IgD-negative memory B cell (primary cell): ENCODE results near the gene SH2D7. TPM values are rescaled to one million over a fixed set of nuclear protein-coding genes. Genes with fewer than 3 reads are reported as not detected.

Experiments used
- H3K27ac Mint-ChIP-seq, 3 donors: one replicate each; pipeline ENCODE4 v1.8.0; 2020 to 2022; ENCODE audit warnings: mild to moderate bottlenecking in 3 of 3, mixed read lengths in 3 of 3, moderate library complexity in 1 of 3
- H3K27me3 Mint-ChIP-seq: one replicate; pipeline ENCODE4 v1.8.0; 2021; ENCODE audit warnings: mixed read lengths
- H3K36me3 Mint-ChIP-seq: one replicate; pipeline ENCODE4 v1.8.0; 2020; ENCODE audit warnings: mild to moderate bottlenecking, mixed read lengths
- H3K4me1 Mint-ChIP-seq, 3 donors: one replicate each; pipeline ENCODE4 v1.8.0; 2020 to 2022; ENCODE audit warnings: mixed read lengths in 3 of 3, mild to moderate bottlenecking in 1 of 3
- H3K4me3 Mint-ChIP-seq, 4 donors: one replicate each; pipeline ENCODE4 v1.8.0; 2020 to 2022; ENCODE audit warnings: mild to moderate bottlenecking in 4 of 4, mixed read lengths in 4 of 4, moderate library complexity in 3 of 4
- H3K9me3 Mint-ChIP-seq, 3 donors: one replicate each; pipeline ENCODE4 v1.8.0; 2020 to 2021; ENCODE audit warnings: mixed read lengths in 3 of 3, mild to moderate bottlenecking in 1 of 3
- polyA plus RNA-seq: library from polyadenylated mRNA; unstranded; fragments of 300-500 nt; fragmentation: Illumina TruSeq; gene quantifications from one replicate; pipeline ENCODE4 v1.2.3, GENCODE V29; 2021

SH2D7 gene
- polyA plus RNA-seq, 1 donor from 2014 or later, result not detected

- Mint-ChIP-seq H3K36me3 (no peaks in the 10 kb centered on the region), H3K4me1 (peaks cover 0 to 4% (median 2%) of the 10 kb centered on the region in 3 donors), H3K9me3 (no peaks in the 10 kb centered on the region), H3K27ac (no peak overlapping the region), H3K4me3 (peak overlapping the region in 1 of 4 donors; percentile 37), H3K27me3 (no peaks in the 10 kb centered on the region)
These were observed 9.8 kb downstream of the SH2D7 start for GRCh38 chr15:78102211-78102610.

DNA sequence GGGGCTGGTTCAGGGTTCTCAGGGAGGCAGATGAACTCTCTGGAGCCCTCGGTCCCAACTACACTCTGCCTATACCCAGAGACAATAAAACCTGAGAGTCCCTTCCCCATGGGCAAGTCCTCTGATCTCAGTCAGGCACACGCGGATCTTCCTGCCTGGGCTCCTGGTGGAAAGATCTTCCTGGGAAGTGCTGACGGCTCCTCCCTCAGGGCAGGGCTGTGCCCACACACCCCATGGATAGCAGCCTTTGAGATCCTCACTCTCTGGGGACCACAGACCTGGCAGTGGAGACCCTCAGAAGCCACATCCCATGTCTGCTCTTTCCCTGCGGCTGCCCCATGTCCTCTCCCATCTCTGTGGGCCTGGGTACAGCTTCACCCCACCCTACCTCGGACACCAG, 10.4 kb downstream of the SH2D7 start:
- peaks cover 0 to 4% (median 2%) of the 10 kb centered on the region in 3 donors for H3K4me1 Mint-ChIP-seq
- H3K27ac Mint-ChIP-seq, result no peak overlapping the region
- H3K4me3 Mint-ChIP-seq, result no peak overlapping the region
- no peaks in the 10 kb centered on the region for H3K9me3 Mint-ChIP-seq
- H3K36me3 Mint-ChIP-seq, result no peaks in the 10 kb centered on the region
- no peaks in the 10 kb centered on the region for H3K27me3 Mint-ChIP-seq

- Mint-ChIP-seq H3K4me1 (peaks cover 0 to 4% (median 2%) of the 10 kb centered on the region in 3 donors), H3K9me3 (no peaks in the 10 kb centered on the region), H3K36me3 (no peaks in the 10 kb centered on the region), H3K4me3 (no peak overlapping the region), H3K27ac (no peak overlapping the region), H3K27me3 (no peaks in the 10 kb centered on the region)
These were observed 11.2 kb downstream of the SH2D7 start for GRCh38 chr15:78103406-78104118.

- H3K36me3 Mint-ChIP-seq, result no peaks in the 10 kb centered on the region
- no peaks in the 10 kb centered on the region for H3K9me3 Mint-ChIP-seq
- no peak overlapping the region for H3K4me3 Mint-ChIP-seq
- H3K27me3 Mint-ChIP-seq, result no peaks in the 10 kb centered on the region
- H3K4me1 Mint-ChIP-seq, result peaks cover 0 to 4% (median 2%) of the 10 kb centered on the region in 3 donors
- peak overlapping the region in 2 of 3 donors; percentile 32 to 58 for H3K27ac Mint-ChIP-seq
These were observed 11.7 kb downstream of the SH2D7 start for GRCh38 chr15:78104119-78104479.

DNA sequence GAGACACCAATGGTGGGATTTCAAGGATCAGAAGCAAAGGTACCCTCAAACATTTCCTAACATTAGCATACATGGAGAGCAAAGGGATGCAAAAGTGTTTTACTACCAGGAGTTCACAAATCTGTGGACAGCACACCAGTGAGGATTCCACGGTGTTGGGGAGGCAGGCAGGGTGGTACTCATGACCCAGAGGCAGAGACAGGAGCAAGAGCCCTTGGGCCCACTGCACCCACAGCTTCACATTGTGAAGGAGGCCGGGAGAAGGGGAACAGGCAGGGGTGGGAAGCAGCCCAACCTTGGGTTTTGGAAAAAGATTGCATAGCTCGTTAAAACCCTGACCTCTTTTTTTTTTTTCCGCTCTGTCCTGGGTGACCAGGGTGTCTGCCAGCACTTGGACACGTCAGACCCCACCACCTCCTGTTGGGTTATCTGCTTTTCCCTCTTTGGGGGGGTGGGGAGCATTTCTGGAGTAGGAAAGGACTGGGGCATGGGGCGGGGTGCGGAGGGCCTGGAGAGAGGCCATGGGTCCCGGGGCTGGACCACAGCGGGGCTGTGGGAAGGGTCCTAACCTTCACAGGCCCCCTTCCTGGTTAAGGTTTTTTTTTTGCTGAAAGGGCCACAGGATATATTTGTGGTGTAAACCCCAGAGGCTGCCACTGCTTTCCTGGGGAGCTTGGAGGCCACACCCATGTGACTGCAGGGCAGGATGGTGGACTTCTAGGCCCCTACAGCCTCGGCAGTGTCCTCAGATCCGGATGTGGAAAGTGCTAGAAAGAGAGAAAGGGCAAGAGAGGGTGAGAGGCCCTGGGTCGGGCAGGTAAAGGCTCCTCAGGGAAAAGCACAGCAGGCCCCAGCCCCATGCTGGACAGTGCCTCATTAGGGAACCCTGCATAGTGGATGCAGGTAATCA, 12.5 kb downstream of the SH2D7 start:
- no peaks in the 10 kb centered on the region for H3K27me3 Mint-ChIP-seq

DNA sequence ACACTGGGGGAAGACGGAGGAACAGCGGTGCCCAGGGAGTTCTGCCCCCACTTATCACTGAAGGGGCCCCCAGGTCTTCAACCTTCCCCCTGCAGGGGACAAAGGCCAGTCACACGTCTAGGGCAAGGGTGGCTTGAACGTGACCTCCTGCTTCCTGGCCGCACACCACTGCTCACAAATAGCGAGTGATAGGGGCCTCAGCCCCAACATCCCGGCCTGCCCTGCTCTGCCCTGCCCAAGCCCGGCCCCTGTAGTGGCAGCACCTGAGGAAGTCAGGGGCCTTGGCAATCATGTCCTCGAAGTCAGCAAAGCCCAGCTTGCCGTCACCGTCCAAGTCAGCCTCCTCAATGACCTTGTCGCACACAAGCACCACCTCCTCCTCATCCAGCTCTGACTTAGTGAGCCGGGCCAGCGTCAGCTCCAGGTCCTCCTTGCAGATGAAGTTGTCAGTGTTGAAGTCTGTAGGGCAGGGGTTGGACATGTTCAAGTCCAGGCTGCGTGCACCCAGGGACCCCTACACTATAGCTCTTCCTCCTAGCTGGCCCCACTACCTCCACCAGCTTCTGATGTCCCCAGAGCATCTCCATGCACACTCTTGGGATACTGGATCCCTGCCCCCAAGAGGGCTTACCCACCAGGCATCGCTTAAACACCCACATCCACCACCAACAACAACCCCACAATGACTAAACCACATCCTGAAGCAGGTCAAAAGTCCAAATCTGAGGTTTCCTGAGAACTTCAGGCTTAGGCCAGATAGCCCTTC, 13.3 kb downstream of the SH2D7 start:
- peak overlapping the region in 1 of 3 donors; percentile 21 for H3K27ac Mint-ChIP-seq
- H3K36me3 Mint-ChIP-seq, result no peaks in the 10 kb centered on the region
- H3K4me3 Mint-ChIP-seq, result peak overlapping the region in 1 of 4 donors; percentile 30
- H3K4me1 Mint-ChIP-seq, result peaks cover 0 to 4% (median 2%) of the 10 kb centered on the region in 3 donors
- no peaks in the 10 kb centered on the region for H3K9me3 Mint-ChIP-seq
- H3K27me3 Mint-ChIP-seq, result no peaks in the 10 kb centered on the region

More for the DNA sequence above, 12.5 kb downstream of the SH2D7 start:
- Mint-ChIP-seq H3K4me3 (no peak overlapping the region), H3K27ac (peak overlapping the region in 1 of 3 donors; percentile 58), H3K4me1 (peaks cover 0 to 4% (median 2%) of the 10 kb centered on the region in 3 donors), H3K9me3 (no peaks in the 10 kb centered on the region), H3K36me3 (no peaks in the 10 kb centered on the region)

- no peaks in the 10 kb centered on the region for H3K36me3 Mint-ChIP-seq
- no peaks in the 10 kb centered on the region for H3K9me3 Mint-ChIP-seq
- H3K27ac Mint-ChIP-seq, result no peak overlapping the region
- no peaks in the 10 kb centered on the region for H3K27me3 Mint-ChIP-seq
- H3K4me1 Mint-ChIP-seq, result peaks cover 0 to 4% (median 2%) of the 10 kb centered on the region in 3 donors
- no peak overlapping the region for H3K4me3 Mint-ChIP-seq
These were observed 15.1 kb downstream of the SH2D7 start for GRCh38 chr15:78107471-78107870.

- H3K27me3 Mint-ChIP-seq, result no peaks in the 10 kb centered on the region
- H3K4me3 Mint-ChIP-seq, result no peak overlapping the region
- H3K36me3 Mint-ChIP-seq, result no peaks in the 10 kb centered on the region
- H3K27ac Mint-ChIP-seq, result no peak overlapping the region
- H3K4me1 Mint-ChIP-seq, result peaks cover 0 to 4% (median 2%) of the 10 kb centered on the region in 3 donors
- no peaks in the 10 kb centered on the region for H3K9me3 Mint-ChIP-seq
These were observed 16.1 kb downstream of the SH2D7 start for GRCh38 chr15:78108300-78109084.

DNA sequence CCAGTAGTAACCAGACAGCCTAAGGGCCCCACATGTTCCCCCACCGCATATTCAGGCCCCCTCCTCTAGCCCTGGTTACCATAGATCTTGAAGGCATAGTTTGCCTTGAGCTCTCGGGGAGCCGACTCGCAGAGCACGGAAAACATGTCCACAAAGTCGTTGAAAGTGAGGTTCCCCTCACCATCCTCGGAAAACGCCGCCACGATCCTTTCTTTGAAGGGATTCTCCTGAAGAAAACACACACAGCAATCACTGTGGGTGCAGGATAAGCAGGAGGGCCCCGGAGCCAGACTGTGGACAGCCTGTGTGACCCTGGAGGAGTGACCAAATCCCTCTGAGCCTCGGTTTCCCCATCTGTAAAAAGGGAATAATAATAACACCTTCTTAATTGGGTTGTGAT, 16.8 kb downstream of the SH2D7 start:
- Mint-ChIP-seq H3K27me3 (no peaks in the 10 kb centered on the region), H3K4me3 (no peak overlapping the region), H3K9me3 (no peaks in the 10 kb centered on the region), H3K27ac (no peak overlapping the region), H3K4me1 (peaks cover 0 to 7% (median 0%) of the 10 kb centered on the region in 3 donors), H3K36me3 (no peaks in the 10 kb centered on the region)

DNA sequence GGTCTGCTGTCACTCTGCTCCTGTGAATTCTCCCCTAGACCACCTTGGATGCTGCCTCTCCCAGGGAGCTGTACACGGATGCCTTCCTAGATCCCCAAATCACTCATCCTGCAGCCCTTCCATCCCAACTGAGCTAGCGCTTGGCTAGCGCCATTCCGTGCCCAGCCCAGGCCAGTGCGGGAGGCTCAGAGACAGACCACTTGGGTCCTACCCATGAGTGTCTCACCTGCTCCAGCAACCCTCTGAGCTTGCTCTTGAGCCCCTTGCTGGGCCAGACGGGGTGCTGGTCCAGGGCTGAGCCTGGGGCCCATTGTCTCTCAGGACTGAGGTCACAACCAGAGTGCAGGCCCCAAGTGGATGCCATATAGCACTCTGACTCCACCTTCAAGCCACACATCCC, 17.7 kb downstream of the SH2D7 start:
- no peaks in the 10 kb centered on the region for H3K27me3 Mint-ChIP-seq
- H3K27ac Mint-ChIP-seq, result no peak overlapping the region
- H3K36me3 Mint-ChIP-seq, result no peaks in the 10 kb centered on the region
- peaks cover 0 to 7% (median 0%) of the 10 kb centered on the region in 3 donors for H3K4me1 Mint-ChIP-seq
- peak overlapping the region in 1 of 4 donors; percentile 33 for H3K4me3 Mint-ChIP-seq
- H3K9me3 Mint-ChIP-seq, result no peaks in the 10 kb centered on the region

DNA sequence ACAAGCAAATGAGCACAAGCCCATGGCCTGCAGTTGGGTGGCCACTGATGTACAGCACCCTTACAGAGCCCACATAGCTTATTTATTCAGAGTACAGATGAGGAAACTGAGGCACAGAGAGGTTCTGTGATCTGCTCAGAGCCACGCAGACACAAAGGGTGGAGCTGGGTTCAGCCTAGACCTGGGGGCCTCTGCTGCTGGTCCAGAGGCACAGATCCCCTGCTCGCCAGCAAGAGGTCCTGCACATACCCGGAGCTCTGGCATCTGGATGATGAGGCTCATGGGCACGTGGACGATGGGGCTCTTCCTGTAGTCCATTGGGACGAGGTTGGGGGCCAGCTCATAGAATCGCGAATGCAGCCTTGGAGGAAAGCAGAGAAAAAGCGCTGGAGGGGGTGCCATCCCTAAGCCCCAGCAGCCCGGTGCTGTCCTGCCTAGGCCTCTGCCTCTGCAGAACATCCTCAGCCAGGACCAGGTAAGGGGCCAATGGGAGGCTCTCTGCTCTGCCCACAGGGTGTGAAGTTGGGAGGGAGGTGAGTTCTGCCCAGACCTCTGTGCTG, 18.6 kb downstream of the SH2D7 start:
- H3K9me3 Mint-ChIP-seq, result no peaks in the 10 kb centered on the region

DNA sequence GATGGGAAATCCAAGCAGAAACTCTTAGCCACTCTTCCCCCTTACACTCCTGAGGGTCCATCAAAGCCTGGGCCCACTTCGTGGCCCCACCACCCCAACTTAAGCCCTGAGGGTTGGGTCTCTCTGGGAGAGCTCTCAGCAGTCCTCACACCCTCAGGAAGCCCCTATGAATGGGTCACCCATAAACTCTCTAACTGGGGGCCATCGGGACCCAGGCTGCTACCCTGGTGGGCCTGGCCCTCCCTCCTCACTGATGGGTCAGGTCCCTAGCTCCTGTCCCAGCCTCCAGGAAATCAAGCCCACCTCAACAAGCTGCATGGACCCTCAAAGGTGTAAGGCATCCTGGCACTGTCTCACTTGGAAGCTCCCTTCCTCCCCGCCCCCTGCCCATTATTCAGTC, 19.4 kb downstream of the SH2D7 start:
- Mint-ChIP-seq H3K27me3 (no peaks in the 10 kb centered on the region), H3K4me3 (no peak overlapping the region), H3K4me1 (peaks cover 0 to 4% (median 0%) of the 10 kb centered on the region in 3 donors), H3K36me3 (no peaks in the 10 kb centered on the region), H3K27ac (no peak overlapping the region), H3K9me3 (no peaks in the 10 kb centered on the region)

More for the DNA sequence above, 18.6 kb downstream of the SH2D7 start:
- H3K4me1 Mint-ChIP-seq, result peaks cover 0 to 4% (median 0%) of the 10 kb centered on the region in 3 donors
- no peaks in the 10 kb centered on the region for H3K27me3 Mint-ChIP-seq
- H3K27ac Mint-ChIP-seq, result no peak overlapping the region
- no peaks in the 10 kb centered on the region for H3K36me3 Mint-ChIP-seq
- H3K4me3 Mint-ChIP-seq, result no peak overlapping the region

DNA sequence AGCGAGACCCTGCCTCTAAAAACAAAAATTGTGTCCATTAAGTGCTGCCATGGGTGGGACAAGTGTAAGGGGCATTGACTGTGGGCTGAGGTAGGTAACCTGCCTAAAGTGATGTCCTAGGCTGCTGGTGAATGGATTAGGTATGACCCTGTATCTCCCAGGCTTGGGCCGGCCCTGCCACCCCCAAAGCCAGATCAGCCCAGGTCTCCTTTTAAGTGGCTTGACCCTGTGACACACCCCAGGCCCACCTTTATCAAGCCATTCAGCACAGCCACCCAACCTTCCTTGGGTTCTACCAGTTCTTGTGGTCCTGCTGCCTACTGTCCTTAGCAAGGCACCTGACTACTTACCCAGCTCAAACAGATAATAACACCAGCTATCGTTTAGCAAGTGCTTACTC, 20.2 kb downstream of the SH2D7 start:
- no peak overlapping the region for H3K27ac Mint-ChIP-seq

DNA sequence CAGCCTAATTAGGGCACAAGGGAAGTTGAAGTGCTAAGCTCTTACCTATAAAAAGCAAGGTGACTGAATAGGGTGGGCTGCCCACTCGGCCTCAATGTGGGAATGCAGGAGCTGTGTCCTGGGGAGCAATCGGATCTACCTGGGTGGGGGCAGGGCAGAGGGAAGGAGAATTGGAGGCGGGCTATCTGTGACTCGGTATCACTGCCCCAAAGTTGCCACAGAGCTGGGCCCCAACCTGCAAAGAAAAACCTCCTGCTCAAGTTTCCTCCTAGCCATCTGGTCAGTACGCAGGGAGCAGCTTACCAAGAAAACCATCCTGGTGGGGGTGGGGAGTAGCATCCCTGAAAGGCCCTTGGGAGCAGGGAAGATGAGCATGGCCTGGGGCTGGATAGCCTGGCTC, 28.2 kb downstream of the SH2D7 start:
- Mint-ChIP-seq H3K4me3 (no peak overlapping the region), H3K36me3 (no peaks in the 10 kb centered on the region), H3K27me3 (no peaks in the 10 kb centered on the region), H3K27ac (no peak overlapping the region), H3K4me1 (no peaks in the 10 kb centered on the region), H3K9me3 (no peaks in the 10 kb centered on the region)

More for the DNA sequence above, 20.2 kb downstream of the SH2D7 start:
- Mint-ChIP-seq H3K4me3 (peak overlapping the region in 1 of 4 donors; percentile 86), H3K27me3 (no peaks in the 10 kb centered on the region), H3K36me3 (no peaks in the 10 kb centered on the region), H3K4me1 (peaks cover 0 to 4% (median 0%) of the 10 kb centered on the region in 3 donors), H3K9me3 (no peaks in the 10 kb centered on the region)
